GM19468 (cell line): Measurements from ENCODE around the gene TRMO.
A peak's percentile ranks its signal among the peaks of the same experiment; 100 is the strongest.
"Not testable (repeated sequence)": the region's sequence is repeated elsewhere in the genome, so short reads cannot be mapped to it uniquely, and the experiment has no call there.

ENCODE experiments used
- ATAC-seq: cut with Tn5 transposase; IDR thresholded peaks from one replicate; pipeline ENCODE4 v1.9.1; 2021; ENCODE audit warnings: mild to moderate bottlenecking, moderate library complexity, moderate number of reproducible peaks; ENCODE audit not compliant: unreplicated experiment; ENCODE audit errors: extremely low read depth

The TRMO gene

GRCh38 chr9:97921959-97922724 is at the start of gene TRMO:
TSS of gene TRMO (minus strand) at chr9:97922500. CDS start at chr9:97922493, 7 bp downstream.
- ATAC-seq, result peak; percentile 73

- ATAC-seq, result no peak
Observed at GRCh38 chr9:97970165-97970564, 47.9 kb upstream of the TRMO start.

GRCh38 chr9:97969014-97969413 is 46.7 kb upstream of the TRMO start:
- no peak for ATAC-seq

- no peak for ATAC-seq
Observed at GRCh38 chr9:97966493-97966892, 44.2 kb upstream of the TRMO start.

- no peak for ATAC-seq
Observed at GRCh38 chr9:97964901-97965300, 42.6 kb upstream of the TRMO start.

- no peak for ATAC-seq
Observed at GRCh38 chr9:97963232-97963631, 40.9 kb upstream of the TRMO start.

GRCh38 chr9:97962575-97962974 is 40.3 kb upstream of the TRMO start:
- no peak for ATAC-seq

GRCh38 chr9:97962136-97962535 is 39.8 kb upstream of the TRMO start:
- ATAC-seq, result no peak

- ATAC-seq, result no peak
Observed at GRCh38 chr9:97961361-97961760, 39.1 kb upstream of the TRMO start.

GRCh38 chr9:97960678-97961328 is 38.5 kb upstream of the TRMO start:
- ATAC-seq, result not testable (repeated sequence)

GRCh38 chr9:97959585-97959984 is 37.3 kb upstream of the TRMO start:
- ATAC-seq, result no peak

- ATAC-seq, result no peak
Observed at GRCh38 chr9:97958812-97959511, 36.7 kb upstream of the TRMO start.

- no peak for ATAC-seq
Observed at GRCh38 chr9:97956331-97956730, 34.0 kb upstream of the TRMO start.

- ATAC-seq, result no peak
Observed at GRCh38 chr9:97954550-97954989, 32.3 kb upstream of the TRMO start.

GRCh38 chr9:97950873-97951272 is 28.6 kb upstream of the TRMO start:
- ATAC-seq, result not testable (repeated sequence)

GRCh38 chr9:97947094-97947493 is 24.8 kb upstream of the TRMO start:
- not testable (repeated sequence) for ATAC-seq

- ATAC-seq, result not testable (repeated sequence)
Observed at GRCh38 chr9:97945470-97945869, 23.2 kb upstream of the TRMO start.

- ATAC-seq, result no peak
Observed at GRCh38 chr9:97944612-97945011, 22.3 kb upstream of the TRMO start.

GRCh38 chr9:97943308-97943855 is 21.1 kb upstream of the TRMO start:
- ATAC-seq, result no peak

GRCh38 chr9:97941323-97941722 is 19.0 kb upstream of the TRMO start:
- no peak for ATAC-seq

GRCh38 chr9:97940741-97941140 is 18.4 kb upstream of the TRMO start:
- ATAC-seq, result no peak
